Nephron progenitor cell (in vitro differentiated cells): Measurements from ENCODE around the gene ANKRD33B.

Experiments used
- DNase-seq: peaks from one replicate; pipeline ENCODE4 v3.0.0; 2021
- H3K27ac Mint-ChIP-seq: 2 replicates; pipeline ENCODE4 v1.8.0; 2021; ENCODE audit warnings: mild to moderate bottlenecking, moderate library complexity, mixed read lengths
- H3K27me3 Mint-ChIP-seq: 2 replicates; pipeline ENCODE4 v1.8.0; 2021; ENCODE audit warnings: mild to moderate bottlenecking, low read depth, mixed read lengths; ENCODE audit not compliant: poor library complexity
- H3K36me3 Mint-ChIP-seq: 2 replicates; pipeline ENCODE4 v1.8.0; 2021; ENCODE audit warnings: low read depth, mixed read lengths
- H3K4me1 Mint-ChIP-seq: 2 replicates; pipeline ENCODE4 v1.8.0; 2021; ENCODE audit warnings: mixed read lengths
- H3K4me3 Mint-ChIP-seq: 2 replicates; pipeline ENCODE4 v1.8.0; 2021; ENCODE audit warnings: mild to moderate bottlenecking, moderate library complexity, mixed read lengths
- H3K9me3 Mint-ChIP-seq: 2 replicates; pipeline ENCODE4 v1.8.0; 2021; ENCODE audit warnings: mild to moderate bottlenecking, moderate library complexity, mixed read lengths
- CTCF ChIP-seq: fragments of 200-600 bp; sonication (generic); IDR thresholded peaks from 2 replicates; pipeline ENCODE4 v1.5.0; 2021; ENCODE audit warnings: antibody characterized with exemption

Gene ANKRD33B

GRCh38 chr5:10578293-10578665 is 14.4 kb downstream of the ANKRD33B start:
- H3K36me3 Mint-ChIP-seq: no peaks in the 10 kb centered on the region
- no peak overlapping the region for H3K27ac Mint-ChIP-seq
- peaks cover 7% of the 10 kb centered on the region for H3K27me3 Mint-ChIP-seq
- no peak overlapping the region for H3K4me3 Mint-ChIP-seq
- DNase-seq: no peak
- H3K9me3 Mint-ChIP-seq: no peaks in the 10 kb centered on the region
- H3K4me1 Mint-ChIP-seq: peaks cover 23% of the 10 kb centered on the region
- no peak for TF ChIP-seq CTCF

- no peak for TF ChIP-seq CTCF
- Mint-ChIP-seq H3K4me1 (peaks cover 28% of the 10 kb centered on the region), H3K9me3 (no peaks in the 10 kb centered on the region), H3K36me3 (no peaks in the 10 kb centered on the region), H3K27me3 (peaks cover 7% of the 10 kb centered on the region), H3K4me3 (no peak overlapping the region), H3K27ac (no peak overlapping the region)
- no peak for DNase-seq
Measured at GRCh38 chr5:10578869-10579268, 15.0 kb downstream of the ANKRD33B start.

GRCh38 chr5:10579536-10580521 is 16.0 kb downstream of the ANKRD33B start:
- Mint-ChIP-seq H3K27me3 (peaks cover 7% of the 10 kb centered on the region), H3K4me1 (peaks cover 31% of the 10 kb centered on the region), H3K4me3 (no peak overlapping the region), H3K27ac (no peak overlapping the region), H3K36me3 (no peaks in the 10 kb centered on the region), H3K9me3 (no peaks in the 10 kb centered on the region)
- no peak for TF ChIP-seq CTCF
- no peak for DNase-seq

- Mint-ChIP-seq H3K4me3 (no peak overlapping the region), H3K27ac (no peak overlapping the region), H3K4me1 (peaks cover 35% of the 10 kb centered on the region), H3K36me3 (no peaks in the 10 kb centered on the region), H3K9me3 (no peaks in the 10 kb centered on the region), H3K27me3 (peaks cover 7% of the 10 kb centered on the region)
- no peak for TF ChIP-seq CTCF
- DNase-seq: no peak
Measured at GRCh38 chr5:10580531-10581423, 16.9 kb downstream of the ANKRD33B start.

- Mint-ChIP-seq H3K9me3 (no peaks in the 10 kb centered on the region), H3K4me3 (no peak overlapping the region), H3K36me3 (no peaks in the 10 kb centered on the region), H3K4me1 (peaks cover 35% of the 10 kb centered on the region), H3K27ac (peak overlapping the region; percentile 47), H3K27me3 (peaks cover 7% of the 10 kb centered on the region)
- no peak for TF ChIP-seq CTCF
- DNase-seq: no peak
Measured at GRCh38 chr5:10581424-10581748, 17.5 kb downstream of the ANKRD33B start.
